ENCODE data around the gene ZNF37A.
"Not testable (repeated sequence)": the region's sequence is repeated elsewhere in the genome, so short reads cannot be mapped to it uniquely, and the experiment has no call there.

ZNF37A gene

GRCh38 chr10:38094158-38094926, at the start of gene ZNF37A:
Gene ZNF37A (plus strand): TSS chr10:38094337. CDS start chr10:38096618, 2,281 bp downstream.
- peak; percentile 91 for DNase-seq (ENCODE audit: low read depth)

GRCh38 chr10:38045129-38045528, 49.0 kb upstream of the ZNF37A start:
- no peak for DNase-seq (ENCODE audit: low read depth)

- DNase-seq (ENCODE audit: low read depth) = no peak
Measured at GRCh38 chr10:38047666-38048065, 46.5 kb upstream of the ZNF37A start.

GRCh38 chr10:38050212-38050611, 43.9 kb upstream of the ZNF37A start:
- no peak for DNase-seq (ENCODE audit: low read depth)

- DNase-seq (ENCODE audit: low read depth) = peak; percentile 27
Measured at GRCh38 chr10:38054361-38054797, 39.8 kb upstream of the ZNF37A start.

- not testable (repeated sequence) for DNase-seq (ENCODE audit: low read depth)
Measured at GRCh38 chr10:38055274-38055894, 38.8 kb upstream of the ZNF37A start.

- DNase-seq (ENCODE audit: low read depth) = peak; percentile 32
Measured at GRCh38 chr10:38069663-38070062, 24.5 kb upstream of the ZNF37A start.

- DNase-seq (ENCODE audit: low read depth) = no peak
Measured at GRCh38 chr10:38070501-38070900, 23.6 kb upstream of the ZNF37A start.

- no peak for DNase-seq (ENCODE audit: low read depth)
Measured at GRCh38 chr10:38072552-38072951, 21.6 kb upstream of the ZNF37A start.

- DNase-seq (ENCODE audit: low read depth) = no peak
Measured at GRCh38 chr10:38076687-38077086, 17.4 kb upstream of the ZNF37A start.

GRCh38 chr10:38093318-38093717, 819 bp upstream of the ZNF37A start:
- not testable (repeated sequence) for DNase-seq (ENCODE audit: low read depth)

- DNase-seq (ENCODE audit: low read depth) = no peak
Measured at GRCh38 chr10:38093816-38094157, 350 bp upstream of the ZNF37A start.

GRCh38 chr10:38094927-38095574, 914 bp downstream of the ZNF37A start:
- DNase-seq (ENCODE audit: low read depth) = no peak

GRCh38 chr10:38102880-38103279, 8.7 kb downstream of the ZNF37A start:
- DNase-seq (ENCODE audit: low read depth) = no peak

- no peak for DNase-seq (ENCODE audit: low read depth)
Measured at GRCh38 chr10:38103756-38104155, 9.6 kb downstream of the ZNF37A start.

- DNase-seq (ENCODE audit: low read depth) = no peak
Measured at GRCh38 chr10:38112159-38112558, 18.0 kb downstream of the ZNF37A start.

GRCh38 chr10:38118072-38118807, 24.1 kb downstream of the ZNF37A start:
- no peak for DNase-seq (ENCODE audit: low read depth)

GRCh38 chr10:38119038-38119437, 24.9 kb downstream of the ZNF37A start:
- DNase-seq (ENCODE audit: low read depth) = no peak

- no peak for DNase-seq (ENCODE audit: low read depth)
Measured at GRCh38 chr10:38127812-38128211, 33.7 kb downstream of the ZNF37A start.

- DNase-seq (ENCODE audit: low read depth) = no peak
Measured at GRCh38 chr10:38143587-38143986, 49.5 kb downstream of the ZNF37A start.

- no peak for DNase-seq (ENCODE audit: low read depth)
Measured at GRCh38 chr10:38146579-38147333, 52.6 kb downstream of the ZNF37A start.

GRCh38 chr10:38147686-38148085, 53.5 kb downstream of the ZNF37A start:
- no peak for DNase-seq (ENCODE audit: low read depth)
